Measurements from ENCODE around the gene DHX29.

The DHX29 gene

DNA sequence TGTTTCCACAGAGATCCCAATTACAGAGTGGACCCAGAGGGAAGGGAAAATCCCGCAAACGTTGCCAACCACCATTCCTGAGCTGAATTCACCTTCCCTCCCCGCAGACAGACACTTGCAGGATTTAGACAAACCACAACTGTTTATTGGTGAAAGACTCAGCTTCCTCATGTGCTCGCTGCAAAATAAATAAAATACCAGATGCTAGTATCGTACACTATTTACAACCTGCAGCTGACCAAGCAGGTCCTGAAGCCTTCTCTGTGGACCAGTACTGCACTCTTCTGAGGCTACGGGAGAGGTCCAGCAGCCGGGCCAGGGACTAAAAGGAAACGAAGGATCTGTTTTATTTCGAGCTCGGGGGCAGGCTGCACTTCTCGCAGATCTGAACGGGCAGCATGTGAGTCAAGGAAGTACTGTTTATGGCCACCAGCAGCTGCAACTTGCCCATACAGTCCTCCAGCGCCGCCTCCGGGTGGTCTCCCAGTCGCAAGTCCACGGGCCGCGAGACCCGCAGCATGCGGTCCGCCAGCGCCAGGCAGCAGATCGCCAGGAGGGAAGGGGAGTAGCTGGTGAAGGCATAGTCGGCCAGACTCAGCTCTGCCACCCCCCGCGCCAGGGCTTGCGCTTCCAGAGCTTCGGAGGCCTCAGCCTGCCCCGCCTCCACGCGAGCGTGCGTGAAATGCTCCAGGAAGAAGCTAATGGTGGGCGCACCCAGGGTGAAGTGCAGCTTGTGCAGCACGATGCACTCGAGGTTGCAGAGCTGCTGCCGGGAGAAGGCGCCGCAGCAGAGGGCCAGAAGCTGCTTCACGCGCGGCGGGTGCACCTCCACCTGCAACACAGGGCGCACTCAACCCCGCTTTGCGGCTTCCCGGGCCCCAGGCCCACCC lies 76.2 kb downstream of the DHX29 start:
- peak in 1 of 2 donors; percentile 53 for DNase-seq

DNA sequence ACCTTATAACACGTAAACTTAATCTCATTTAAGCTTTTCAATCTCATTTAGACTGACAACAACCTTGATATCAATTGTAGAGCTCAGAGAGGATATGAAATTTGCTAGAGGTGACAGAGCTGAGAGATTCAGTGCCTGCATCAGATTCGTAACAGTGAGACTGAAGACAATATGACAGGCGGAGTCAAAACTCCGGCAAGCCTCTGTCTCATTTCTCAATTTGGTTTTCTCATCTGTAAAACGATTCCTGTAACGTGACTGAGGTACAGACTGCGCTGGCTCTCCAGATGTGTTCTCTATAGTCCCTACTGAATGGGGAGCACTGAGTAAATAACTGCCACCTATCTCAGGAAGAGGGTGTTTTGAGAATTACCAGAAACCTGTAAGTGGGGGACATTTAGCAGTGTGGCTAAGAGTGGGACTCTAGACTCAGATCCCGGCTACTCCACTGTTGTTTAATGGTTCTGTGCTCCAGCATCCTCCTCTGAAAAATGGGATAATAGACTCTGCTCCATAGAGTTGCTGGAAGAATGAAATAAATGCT lies 77.3 kb downstream of the DHX29 start:
- no peak for DNase-seq

DNA sequence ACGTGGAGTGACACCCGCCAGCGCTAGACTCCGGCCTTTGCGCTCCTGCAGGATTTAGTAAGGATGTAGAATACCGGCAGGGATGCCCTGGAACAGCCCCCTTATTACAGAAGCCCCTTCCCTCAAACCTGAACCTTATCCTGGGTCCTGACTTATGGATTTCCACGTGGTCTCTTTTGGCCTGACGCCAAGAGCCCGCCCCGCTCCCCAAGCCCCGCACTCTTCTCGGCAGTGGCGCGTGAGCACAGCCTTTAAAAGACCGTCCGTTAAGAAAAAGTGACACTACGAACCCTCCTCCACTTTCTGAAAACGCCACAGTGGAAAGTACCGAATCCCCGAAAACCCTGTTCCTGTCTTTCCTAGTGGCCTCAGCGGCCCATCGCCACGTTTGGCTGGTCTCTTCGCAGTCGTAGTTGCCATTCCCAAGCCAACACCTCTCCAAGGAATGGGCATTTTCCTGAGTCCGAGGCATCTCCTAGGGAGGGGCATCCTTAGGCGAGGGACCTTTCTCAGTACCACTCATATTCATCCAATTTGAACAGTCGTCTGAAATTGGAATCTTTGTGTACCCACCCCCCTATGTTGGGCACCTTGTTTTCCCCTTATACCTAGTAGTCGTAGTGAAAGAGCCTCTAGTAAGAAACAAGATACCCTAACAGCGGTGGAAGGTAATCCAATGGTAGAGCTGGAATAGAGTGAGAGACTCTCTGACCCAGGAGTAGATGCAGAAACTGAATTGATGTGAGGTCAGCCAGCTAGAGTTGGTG lies 79.6 kb downstream of the DHX29 start:
- no peak for DNase-seq

DNA sequence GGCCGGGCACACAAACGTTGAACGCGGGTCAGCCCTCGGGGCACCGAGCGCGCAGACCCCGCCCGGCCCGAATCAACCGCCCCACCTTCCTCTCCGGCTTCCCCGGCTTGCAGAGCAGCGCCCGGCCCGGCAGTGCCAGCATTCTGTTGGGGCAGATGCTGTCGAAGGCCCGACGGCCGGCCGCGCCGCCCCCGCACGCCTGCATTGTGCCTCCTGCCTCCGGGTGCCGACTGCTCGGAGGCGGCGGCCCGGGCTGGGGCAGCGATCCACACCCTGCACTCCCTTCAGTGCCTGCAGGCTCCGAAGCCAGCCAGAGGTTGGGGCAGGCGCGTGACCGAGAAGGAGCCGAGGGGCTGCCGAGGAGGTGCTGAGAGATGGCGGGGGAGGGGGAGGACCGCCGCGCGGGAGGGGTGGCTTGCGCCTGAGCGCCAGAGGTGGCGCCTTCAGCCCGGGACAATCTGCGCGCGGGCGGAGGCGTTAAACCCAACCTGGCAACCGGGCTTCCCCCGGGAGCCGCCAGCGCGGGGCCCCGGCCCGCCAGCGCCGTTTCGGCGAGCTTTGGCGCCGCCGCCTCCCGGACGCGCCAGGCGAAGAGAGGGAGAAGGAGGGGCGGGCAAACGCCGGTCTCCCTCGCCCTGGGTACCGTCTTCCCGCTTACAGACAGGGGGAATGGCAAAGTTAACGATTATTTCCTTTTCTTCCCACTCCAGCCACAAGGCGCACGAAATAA lies 80.4 kb downstream of the DHX29 start, which contains the start of gene MCIDAS:
Gene MCIDAS (minus strand): TSS at position 382 of the 730 bp plus-strand sequence. CDS start 177 bp downstream, at position 205.
- DNase-seq, result no peak

DNA sequence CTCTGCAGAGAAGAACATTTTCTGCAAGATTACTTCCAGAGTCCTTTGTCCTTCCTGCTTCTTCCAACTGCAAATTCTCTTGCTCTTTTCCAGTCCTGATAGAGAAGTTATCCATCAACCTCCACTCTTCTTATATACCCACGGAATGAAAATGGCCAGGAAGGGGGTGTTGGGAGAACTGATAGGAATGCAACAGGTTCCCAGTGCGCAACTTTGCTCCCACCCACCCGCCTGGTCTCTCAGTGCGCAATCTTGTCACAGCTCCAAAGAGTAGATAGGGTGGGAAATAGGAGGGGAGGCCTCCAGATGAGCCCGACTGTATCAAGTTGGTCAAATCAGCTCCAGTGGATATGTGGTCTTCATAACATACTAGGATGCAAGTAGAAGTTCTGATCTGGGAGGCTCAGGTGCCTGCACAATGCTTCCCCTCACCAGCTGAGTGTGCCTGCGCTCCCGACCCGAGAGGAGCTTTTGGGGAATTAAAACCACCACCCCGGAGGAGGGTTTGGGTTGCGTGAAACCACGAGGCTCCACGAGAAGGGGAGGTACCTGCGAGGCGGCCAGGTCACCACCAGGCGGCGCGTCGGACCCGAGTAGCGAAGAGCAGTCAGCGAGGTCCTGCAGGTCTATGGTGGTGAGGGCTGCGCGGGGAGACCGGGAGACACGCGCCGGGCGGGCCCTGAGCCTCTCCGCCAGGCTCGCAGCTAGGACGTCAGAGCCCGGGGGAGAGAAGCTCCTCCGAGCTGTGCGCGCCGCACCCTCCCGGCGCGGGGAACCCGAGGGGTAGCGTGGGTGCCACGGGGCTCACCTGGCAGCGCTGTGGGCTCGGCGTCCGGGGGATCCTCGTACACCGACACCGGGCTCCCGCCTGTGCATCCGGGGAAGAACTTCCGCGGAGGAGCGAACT lies 81.2 kb downstream of the DHX29 start:
- no peak for DNase-seq

DNA sequence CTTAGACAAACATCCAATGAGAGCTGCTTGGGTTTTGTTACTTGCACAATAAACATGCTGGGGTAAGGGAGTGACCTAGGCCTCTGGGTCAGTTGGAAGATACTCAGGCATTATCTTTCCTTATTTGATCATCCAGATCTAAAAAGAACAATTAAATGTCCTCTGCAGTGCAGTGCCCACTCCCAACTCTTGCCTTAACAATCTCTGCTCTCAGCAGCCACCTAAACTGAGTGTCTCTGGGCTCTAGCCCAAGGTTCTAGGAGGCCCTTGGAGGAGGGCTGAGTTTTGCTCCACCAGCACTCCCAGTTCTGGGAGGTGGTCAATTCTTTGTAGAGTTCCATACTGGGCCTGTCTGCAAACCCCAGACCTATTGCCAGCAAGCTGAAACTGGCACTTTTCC lies 82.1 kb downstream of the DHX29 start:
- DNase-seq, result no peak

DNA sequence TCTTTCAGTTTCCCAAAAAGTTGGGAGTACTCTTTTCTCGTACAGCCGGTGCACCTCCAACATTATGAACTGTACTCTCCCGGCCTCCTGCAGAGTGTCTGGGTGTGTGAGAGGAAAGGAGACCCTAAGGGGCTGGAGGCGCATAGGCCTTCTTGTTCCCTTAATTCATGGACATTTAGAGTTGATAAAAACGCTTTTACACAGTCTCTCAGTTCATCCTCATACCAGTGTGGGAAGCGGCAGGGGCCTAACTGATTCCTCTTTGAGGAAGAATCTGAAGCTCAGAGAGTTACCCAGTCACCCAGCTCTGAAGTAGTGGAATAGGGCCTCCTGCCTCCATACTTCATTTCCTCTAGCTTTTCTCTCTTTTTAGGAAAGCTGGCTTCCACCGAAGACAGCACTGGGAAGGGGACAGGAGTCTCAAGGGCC lies 83.7 kb downstream of the DHX29 start:
- no peak for DNase-seq

DNA sequence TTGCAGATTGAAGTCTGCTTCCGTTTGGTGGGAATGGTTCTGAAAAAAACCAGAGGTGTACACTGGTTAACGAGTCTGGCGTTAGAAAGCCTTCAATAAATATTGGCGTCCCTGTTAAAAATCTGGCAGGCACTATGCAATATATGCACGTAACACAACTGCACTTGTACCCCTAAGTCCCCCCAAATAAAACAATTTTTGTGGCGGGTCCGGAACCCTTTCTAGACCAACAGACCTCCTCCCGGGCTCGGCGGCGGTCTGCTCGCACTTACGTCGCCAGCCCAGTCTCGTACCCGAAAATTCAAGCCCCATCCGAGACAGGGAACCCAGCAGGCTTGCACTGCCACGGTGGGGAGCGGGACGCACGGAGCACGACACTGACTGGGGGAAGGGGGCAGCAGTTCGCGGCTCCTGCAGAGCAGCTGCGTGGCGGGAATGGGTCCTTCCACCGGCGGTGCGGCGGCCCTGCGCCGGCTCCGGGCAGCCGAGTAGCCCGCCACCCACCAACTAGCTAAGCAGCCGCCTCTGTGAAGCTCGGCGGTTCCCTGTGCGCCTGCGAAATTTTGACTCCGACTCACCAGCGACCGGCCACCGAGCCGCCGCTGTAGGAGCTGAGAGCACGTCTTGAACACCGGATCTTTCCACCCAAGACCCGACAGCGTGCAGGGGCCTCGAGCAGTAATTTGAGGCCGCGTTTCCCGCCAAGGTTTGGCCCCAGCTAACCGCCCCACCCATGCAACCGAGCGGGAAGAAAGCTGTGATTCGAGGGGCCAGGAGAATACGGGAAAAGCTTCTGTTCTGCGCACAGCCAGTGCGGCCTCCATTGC lies 84.3 kb downstream of the DHX29 start:
- no peak for DNase-seq

DNA sequence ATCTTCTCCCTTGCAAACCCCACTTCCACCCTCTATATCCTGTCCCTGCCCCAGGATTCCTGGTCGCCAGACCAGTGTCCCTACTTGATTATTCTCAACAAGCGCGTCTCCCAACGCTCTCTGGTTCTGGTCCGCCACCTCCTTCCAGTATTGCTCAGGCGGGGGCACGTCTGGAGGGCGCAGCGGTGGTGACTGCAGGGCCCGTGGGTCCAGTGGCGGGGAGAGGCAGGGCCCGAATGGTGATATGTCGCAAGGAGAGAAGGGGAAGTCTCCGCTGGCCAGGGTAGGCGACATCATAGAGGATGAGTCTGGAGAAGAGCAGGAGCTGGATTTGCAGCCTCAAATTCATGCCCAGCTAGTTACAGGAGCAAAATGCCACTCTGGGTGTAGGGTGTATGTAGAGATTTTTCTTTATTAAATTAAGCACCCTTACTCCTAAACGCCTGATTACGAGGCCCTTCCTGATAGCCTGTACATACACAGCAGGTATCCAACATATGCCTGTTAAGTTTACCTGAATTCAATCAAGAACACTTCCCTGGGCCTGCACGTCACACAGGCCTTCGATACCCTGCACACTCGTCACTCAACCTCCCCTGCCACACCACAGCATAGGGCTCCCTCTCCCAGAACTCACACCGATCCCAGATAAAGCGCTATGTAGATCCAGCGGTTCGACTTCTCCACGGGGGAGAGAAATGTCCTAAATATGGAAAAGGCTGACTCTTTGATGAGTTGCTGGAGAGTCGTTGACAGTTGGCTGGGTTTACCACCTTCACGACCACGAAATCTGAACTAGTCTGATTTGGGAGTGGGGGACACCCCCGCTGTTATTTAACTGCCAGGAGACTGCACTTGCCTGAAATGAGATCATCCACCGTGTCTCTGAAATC lies 85.2 kb downstream of the DHX29 start:
- no peak for DNase-seq

DNA sequence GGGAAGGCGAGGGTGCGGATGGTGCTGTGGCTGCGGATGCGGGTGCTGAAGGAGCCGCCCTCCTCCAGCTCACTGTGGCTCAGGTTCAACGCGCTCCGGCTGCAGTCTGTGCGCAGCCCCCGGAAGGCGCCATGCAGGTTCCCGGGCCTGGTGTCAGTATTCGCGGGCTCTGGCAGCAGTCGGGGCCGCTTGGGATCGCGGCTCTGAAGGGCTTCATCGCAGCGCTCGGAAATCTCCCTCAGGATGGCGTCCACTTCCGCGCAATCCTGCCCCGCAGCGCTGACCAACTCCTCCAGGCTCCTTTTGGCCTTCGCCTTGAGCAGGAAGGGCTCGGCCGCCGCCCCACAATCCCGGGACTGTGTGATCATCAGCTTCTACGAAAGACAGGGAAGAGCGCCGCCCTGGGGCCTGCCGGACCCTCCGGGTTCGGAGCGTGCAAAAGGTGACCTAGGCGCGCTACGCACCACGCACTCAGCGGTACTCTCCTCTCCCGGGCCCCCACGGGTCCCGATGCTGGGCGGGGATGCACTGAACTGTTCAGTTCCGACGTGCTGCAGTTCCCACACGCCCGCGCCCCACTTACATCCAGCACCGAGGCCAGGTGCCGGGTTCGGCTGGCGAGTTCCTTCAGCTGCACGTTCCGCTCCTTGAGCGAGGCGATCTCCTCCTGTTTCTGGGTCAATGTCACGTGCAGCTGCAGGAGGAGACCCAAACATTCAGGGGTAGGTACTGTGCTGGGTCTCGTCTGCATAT lies 86.9 kb downstream of the DHX29 start:
- no peak for DNase-seq

DNA sequence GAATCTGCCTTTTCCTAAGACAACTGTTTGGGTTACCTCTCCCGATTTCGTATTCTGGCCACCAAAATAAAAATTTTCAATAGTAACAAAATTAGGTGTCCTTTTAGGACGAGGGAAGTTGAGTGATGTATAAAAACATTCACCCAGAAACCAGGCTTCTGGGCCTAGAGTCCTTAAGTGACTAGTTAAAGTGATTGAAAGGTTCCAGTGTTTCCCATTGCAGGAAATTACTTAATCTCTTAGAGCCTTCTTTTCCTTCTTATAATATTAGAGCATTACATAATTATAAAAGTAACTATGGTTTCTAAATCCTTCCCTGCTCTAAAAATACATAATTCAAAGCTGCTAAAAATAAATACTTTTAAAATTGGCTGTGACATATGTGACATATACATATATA lies 87.7 kb downstream of the DHX29 start:
- no peak for DNase-seq

DNA sequence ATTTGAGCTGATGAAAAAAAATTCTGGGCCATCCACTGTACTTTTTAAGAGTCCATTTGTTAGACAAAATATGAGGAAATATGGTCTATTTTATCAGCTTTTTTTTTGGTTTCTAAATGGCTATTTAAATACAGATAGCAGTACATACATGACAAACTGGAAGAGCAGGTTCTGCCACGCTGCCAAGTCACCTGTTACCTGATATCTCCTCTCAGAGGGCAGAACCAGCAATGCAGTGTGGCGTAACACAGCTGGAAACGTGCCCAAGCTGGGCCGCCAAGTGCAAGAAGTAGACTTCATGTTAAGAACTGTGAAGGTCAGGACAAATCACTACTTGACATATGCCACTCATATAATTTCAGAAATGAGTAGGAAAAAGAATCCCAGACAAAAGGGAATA lies 88.5 kb downstream of the DHX29 start:
- no peak for DNase-seq

DNA sequence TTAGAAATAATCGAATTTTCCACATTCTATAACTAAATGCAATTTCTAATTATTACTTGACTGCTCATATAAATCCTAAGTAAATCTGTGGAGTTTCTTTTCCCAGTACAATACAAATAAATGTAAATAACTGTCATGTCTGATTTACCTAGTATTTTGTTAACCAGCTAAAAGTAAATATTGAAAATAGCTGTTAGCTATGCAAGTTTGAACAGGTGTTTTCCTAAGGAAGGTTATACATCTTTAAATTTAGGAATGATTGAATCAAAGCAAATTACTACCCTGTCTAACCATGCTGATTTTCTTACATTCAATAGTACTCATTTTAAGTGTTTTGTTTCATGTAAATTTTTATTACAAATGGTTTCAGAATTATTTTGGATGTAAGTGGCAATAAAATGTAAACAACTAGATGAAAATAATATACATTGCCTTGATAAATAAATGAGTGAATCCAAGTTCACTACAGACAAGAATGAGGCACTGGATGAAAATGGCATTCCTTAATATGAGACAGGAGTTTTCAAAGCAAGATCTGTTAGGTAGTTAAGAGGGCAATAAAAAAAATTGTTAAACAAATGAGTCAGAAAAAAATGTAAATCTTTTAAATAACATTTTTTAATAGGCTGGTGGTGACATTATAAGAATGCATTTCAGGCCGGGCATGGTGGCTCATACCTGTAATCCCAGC lies 96.2 kb downstream of the DHX29 start:
- DNase-seq, result no peak

Data from bone marrow (tissue), 2 donors.